Kidney epithelial cell (primary cell): ENCODE results near the gene AGA. TPM values are rescaled to one million over a fixed set of nuclear protein-coding genes. Genes with fewer than 3 reads are reported as not detected.

Experiments
- DNase-seq: peaks from one replicate; pipeline ENCODE4 v3.0.0-alpha.2; 2010; ENCODE audit warnings: low read depth
- H3K27me3 ChIP-seq: 2 replicates; pipeline ENCODE4 v1.6.0; 2011; ENCODE audit warnings: low read length; ENCODE audit not compliant: control insufficient read depth, insufficient read depth
- H3K36me3 ChIP-seq: 2 replicates; pipeline ENCODE4 v1.5.1; 2011; ENCODE audit warnings: low read length; ENCODE audit not compliant: control insufficient read depth, insufficient read depth
- H3K4me3 ChIP-seq: 2 replicates; pipeline ENCODE4 v1.5.1; 2011; ENCODE audit warnings: low read depth, mild to moderate bottlenecking, control low read depth, low read length
- total RNA-seq: library from RNA; depleted of rRNA; stranded (reverse); fragments of >200 nt; gene quantifications from 2 replicates; pipeline ENCODE4 v1.2.3, GENCODE V29; 2015
- TF ChIP-seq, protein P1 (sequence below): IDR thresholded peaks from 2 replicates; pipeline ENCODE4 v1.5.1; 2011; ENCODE audit warnings: mild to moderate bottlenecking, moderate library complexity, low read length, control low read depth, inconsistent platforms; ENCODE audit not compliant: insufficient read depth, poor library complexity, severe bottlenecking

AGA gene
- total RNA-seq, 1 donor from 2014 or later: 12.7 TPM

DNA sequence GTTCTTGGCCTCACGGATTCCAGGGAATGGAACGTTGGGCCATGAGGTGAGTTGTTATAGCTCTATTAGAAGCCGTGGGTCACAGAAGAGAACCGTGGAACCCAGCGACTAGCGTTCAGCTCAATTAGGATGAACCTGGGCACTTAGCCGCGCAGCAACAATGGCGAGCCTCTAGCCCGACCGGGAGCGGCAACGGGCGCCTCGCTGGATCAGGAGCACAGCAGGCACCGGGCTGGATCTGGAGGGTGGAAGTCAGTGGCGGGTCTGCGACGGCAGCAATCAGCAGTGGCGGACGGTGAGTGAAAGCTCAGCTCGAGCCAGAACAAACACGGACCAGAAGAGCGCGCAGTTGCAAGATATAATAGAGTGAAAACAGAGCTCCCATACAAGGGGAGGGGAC is 34.2 kb downstream of the AGA start:
- Histone ChIP-seq H3K27me3 (no peaks in the 10 kb centered on the region), H3K36me3 (no peaks in the 10 kb centered on the region), H3K4me3 (no peak overlapping the region)
- no peak for DNase-seq
- TF ChIP-seq, protein P1, sequence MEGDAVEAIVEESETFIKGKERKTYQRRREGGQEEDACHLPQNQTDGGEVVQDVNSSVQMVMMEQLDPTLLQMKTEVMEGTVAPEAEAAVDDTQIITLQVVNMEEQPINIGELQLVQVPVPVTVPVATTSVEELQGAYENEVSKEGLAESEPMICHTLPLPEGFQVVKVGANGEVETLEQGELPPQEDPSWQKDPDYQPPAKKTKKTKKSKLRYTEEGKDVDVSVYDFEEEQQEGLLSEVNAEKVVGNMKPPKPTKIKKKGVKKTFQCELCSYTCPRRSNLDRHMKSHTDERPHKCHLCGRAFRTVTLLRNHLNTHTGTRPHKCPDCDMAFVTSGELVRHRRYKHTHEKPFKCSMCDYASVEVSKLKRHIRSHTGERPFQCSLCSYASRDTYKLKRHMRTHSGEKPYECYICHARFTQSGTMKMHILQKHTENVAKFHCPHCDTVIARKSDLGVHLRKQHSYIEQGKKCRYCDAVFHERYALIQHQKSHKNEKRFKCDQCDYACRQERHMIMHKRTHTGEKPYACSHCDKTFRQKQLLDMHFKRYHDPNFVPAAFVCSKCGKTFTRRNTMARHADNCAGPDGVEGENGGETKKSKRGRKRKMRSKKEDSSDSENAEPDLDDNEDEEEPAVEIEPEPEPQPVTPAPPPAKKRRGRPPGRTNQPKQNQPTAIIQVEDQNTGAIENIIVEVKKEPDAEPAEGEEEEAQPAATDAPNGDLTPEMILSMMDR: no peak

DNA sequence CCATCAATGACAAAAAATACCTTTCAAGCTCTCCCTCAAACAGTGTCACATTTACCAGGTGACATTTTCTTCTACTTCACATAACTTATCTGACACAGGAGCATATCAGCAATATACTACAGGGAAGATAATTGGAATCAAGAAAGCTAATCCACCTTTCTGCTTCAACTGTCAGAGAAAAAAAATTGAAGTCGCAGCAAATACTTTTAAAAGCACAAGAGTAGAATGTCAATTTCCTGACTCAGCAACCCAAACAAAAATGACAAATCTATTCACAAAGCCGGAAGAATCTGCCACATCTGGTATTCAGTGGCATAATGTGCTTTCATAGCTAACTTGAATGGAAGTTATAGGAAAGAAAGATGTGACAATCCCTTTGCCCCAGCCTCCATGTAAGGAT is 36.7 kb downstream of the AGA start:
- Histone ChIP-seq H3K27me3 (no peaks in the 10 kb centered on the region), H3K36me3 (no peaks in the 10 kb centered on the region), H3K4me3 (no peak overlapping the region)
- no peak for DNase-seq
- TF ChIP-seq, protein P1: no peak

DNA sequence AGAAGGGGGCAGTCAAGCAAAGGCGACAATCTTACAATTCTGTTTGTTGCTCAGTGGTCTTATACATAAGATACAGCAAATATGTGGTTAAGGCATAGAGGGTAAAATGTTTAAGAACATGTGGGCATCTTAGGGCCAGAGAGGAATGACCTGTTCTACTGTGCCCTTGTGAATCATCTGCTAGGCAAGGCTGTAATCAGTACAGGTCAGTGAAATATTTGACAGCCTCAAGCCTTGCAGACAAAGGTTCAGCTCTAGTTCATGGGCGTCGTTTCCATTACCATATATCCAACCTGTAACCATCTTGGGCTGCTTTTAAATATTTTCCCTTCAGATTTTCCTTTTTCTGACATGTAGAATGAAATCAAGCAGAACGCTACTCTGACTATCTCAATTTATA is 37.3 kb downstream of the AGA start:
- Histone ChIP-seq H3K27me3 (no peaks in the 10 kb centered on the region), H3K4me3 (no peak overlapping the region), H3K36me3 (no peaks in the 10 kb centered on the region)
- DNase-seq: no peak
- TF ChIP-seq, protein P1: no peak

DNA sequence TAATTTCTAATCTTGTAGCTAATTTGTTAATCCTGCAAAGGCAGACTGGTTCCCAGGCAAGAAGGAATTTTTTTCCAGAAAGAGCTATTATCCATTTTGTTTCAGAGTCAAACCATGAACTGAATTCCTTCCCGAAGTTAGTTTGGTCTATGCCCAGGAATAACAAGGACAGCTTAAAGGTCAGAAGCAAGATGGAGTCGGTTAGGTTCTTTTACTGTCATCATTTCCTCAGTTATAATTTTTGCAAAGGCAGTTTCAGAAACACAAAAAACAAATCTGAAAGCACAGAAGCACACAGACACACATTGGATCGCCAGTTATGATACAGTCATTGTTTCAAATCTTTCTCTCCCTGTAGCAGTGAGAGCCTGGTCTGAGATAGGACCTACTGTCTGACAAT is 37.9 kb downstream of the AGA start:
- no peak for DNase-seq
- TF ChIP-seq, protein P1: no peak
- H3K27me3 ChIP-seq: no peaks in the 10 kb centered on the region
- no peak overlapping the region for H3K4me3 ChIP-seq
- no peaks in the 10 kb centered on the region for H3K36me3 ChIP-seq

DNA sequence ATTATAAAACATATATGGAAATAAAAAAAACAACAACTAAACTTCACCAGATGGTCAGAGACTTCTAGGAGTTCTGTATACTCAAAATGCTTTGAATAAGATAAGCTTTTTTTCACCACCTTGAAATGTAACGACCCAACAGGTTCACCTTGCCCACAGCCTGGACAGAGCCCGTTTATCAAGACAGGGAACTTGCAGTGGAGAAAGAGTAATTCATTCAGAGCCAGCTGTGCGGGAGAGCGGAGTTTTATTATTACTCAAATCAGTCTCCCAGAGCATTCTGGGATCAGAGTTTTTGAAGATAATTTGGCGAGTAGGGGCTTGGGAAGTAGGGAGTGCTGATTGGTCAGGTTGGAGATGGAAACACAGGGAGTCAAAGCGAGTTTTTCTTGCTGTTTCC is 38.5 kb downstream of the AGA start:
- H3K27me3 ChIP-seq: no peaks in the 10 kb centered on the region
- H3K4me3 ChIP-seq: no peak overlapping the region
- H3K36me3 ChIP-seq: no peaks in the 10 kb centered on the region
- TF ChIP-seq, protein P1: no peak
- no peak for DNase-seq

DNA sequence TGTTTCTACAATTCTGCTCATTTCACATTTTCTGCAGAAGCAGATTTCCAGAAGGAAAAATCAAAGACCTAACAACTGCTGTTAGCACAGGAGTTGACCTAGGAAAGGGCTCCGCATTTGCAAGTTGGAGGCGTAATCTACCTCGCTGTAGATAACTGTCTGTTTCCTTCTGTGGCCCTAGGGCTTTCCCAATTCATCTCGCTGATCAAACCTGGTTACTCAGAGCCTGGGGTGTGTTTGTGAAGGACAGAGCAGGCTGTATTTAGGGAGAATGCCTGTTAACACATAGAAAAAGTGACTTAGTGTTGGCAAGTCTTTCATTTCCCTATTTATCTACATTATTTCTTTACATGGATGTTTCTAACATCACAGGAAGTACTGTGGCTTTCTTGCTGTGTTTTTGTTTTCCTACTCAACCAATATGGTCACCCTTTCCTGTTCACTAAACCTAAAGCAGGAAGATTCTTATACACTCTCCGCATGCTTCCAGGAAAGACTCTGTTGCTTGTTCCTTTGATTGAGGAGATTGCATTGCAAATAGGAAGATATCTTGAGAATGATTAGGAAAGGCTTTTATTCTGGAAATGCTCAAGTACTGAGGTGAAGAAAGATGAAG is 40.5 kb downstream of the AGA start:
- TF ChIP-seq, protein P1: no peak
- Histone ChIP-seq H3K36me3 (no peaks in the 10 kb centered on the region), H3K27me3 (no peaks in the 10 kb centered on the region), H3K4me3 (no peak overlapping the region)
- DNase-seq: no peak
